T-helper 1 cell treated with Interleukin-12 subunit alpha and Interleukin-12 subunit beta and Interleukin-4 antibody, amounts not matched to agents 30 ng/mL and 1 ng/mL, for 36 hours (primary cell): ENCODE measurements around the gene SLC25A43. TPM values are rescaled to one million over a fixed set of nuclear protein-coding genes. Genes with fewer than 3 reads are reported as not detected.
"Not testable (repeated sequence)": the region's sequence is repeated elsewhere in the genome, so short reads cannot be mapped to it uniquely, and the experiment has no call there.

Source experiments
- intact Hi-C: fragments of 100-400 bp; cut with micrococcal nuclease; formaldehyde crosslinking; loops from one replicate; pipeline ENCODE4 v1.15.1; 2024
- total RNA-seq: library from RNA; stranded (reverse); gene quantifications from 2 replicates; pipeline ENCODE4 v1.2.3, GENCODE V29; 2022

The SLC25A43 gene
- total RNA-seq, 1 donor from 2014 or later: 9.5 TPM

- intact Hi-C loops: loop anchor here (1.0 to 10.0 kb wide), 11 partner anchors 49 to 1123 kb away; partner anchors contain the start of genes NDUFA1, NKAP, NKRF and PGRMC1
These were observed 68.9 kb downstream of the SLC25A43 start, which contains the start of gene SLC25A5 for GRCh38 chrX:119467842-119468550. SLC25A5 (plus strand) TSS chrX:119468444; CDS start chrX:119468516, 72 bp downstream.

- intact Hi-C loops: loop anchor here (1.0 to 10.0 kb wide), 16 partner anchors 14 to 1124 kb away; partner anchors contain the start of genes NDUFA1, NKAP, NKRF and PGRMC1
These were observed 69.6 kb downstream of the SLC25A43 start for GRCh38 chrX:119468551-119469312.

- intact Hi-C loops: loop anchor here (1.0 to 10.0 kb wide), 10 partner anchors 13 to 1124 kb away; partner anchors contain the start of genes RPL39, SEPTIN6, STEEP1 and UBE2A
These were observed 70.1 kb downstream of the SLC25A43 start for GRCh38 chrX:119469313-119469635.

GRCh38 chrX:119474615-119475388 is 75.7 kb downstream of the SLC25A43 start:
- intact Hi-C loops: no loop called here

- intact Hi-C loops: no loop called here
These were observed 76.4 kb downstream of the SLC25A43 start for GRCh38 chrX:119475389-119476101.

GRCh38 chrX:119477812-119478232 is 78.7 kb downstream of the SLC25A43 start:
- intact Hi-C loops: no loop called here

- intact Hi-C loops: no loop called here
These were observed 79.4 kb downstream of the SLC25A43 start for GRCh38 chrX:119478504-119478903.

- intact Hi-C loops: loop anchor here (5.0 kb wide), 1 partner anchor 243 kb away; the partner anchor contains the start of gene PGRMC1
These were observed 80.7 kb downstream of the SLC25A43 start for GRCh38 chrX:119479845-119480244.

- intact Hi-C loops: loop anchor here (5.0 kb wide), 1 partner anchor 244 kb away; the partner anchor contains the start of gene PGRMC1
These were observed 82.2 kb downstream of the SLC25A43 start for GRCh38 chrX:119481323-119481801.

- intact Hi-C loops: loop anchor here (1.0 to 5.0 kb wide), 3 partner anchors 13 to 245 kb away; partner anchors contain the start of gene PGRMC1
These were observed 82.9 kb downstream of the SLC25A43 start for GRCh38 chrX:119482041-119482440.

- intact Hi-C loops: loop anchor here (1.0 to 5.0 kb wide), 3 partner anchors 13 to 245 kb away; partner anchors contain the start of gene PGRMC1
These were observed 83.6 kb downstream of the SLC25A43 start for GRCh38 chrX:119482481-119483480.

- intact Hi-C loops: no loop called here
These were observed 87.6 kb downstream of the SLC25A43 start for GRCh38 chrX:119486745-119487144.

- intact Hi-C loops: not testable (repeated sequence)
These were observed 88.6 kb downstream of the SLC25A43 start for GRCh38 chrX:119487766-119488165.

- intact Hi-C loops: no loop called here
These were observed 89.6 kb downstream of the SLC25A43 start for GRCh38 chrX:119488749-119489148.

GRCh38 chrX:119489212-119490074 is 90.3 kb downstream of the SLC25A43 start:
- intact Hi-C loops: no loop called here

- intact Hi-C loops: no loop called here
These were observed 93.3 kb downstream of the SLC25A43 start for GRCh38 chrX:119492463-119492862.

- intact Hi-C loops: not testable (repeated sequence)
These were observed 94.8 kb downstream of the SLC25A43 start for GRCh38 chrX:119493851-119494495.
